ENCODE measurements around the gene GNAT1. TPM values are rescaled to one million over a fixed set of nuclear protein-coding genes. Genes with fewer than 3 reads are reported as not detected.

Gene GNAT1
- total and polyA plus RNA-seq, 2 donors (not counting 1 experiment from before 2014, with no cell fraction given): not detected

DNA sequence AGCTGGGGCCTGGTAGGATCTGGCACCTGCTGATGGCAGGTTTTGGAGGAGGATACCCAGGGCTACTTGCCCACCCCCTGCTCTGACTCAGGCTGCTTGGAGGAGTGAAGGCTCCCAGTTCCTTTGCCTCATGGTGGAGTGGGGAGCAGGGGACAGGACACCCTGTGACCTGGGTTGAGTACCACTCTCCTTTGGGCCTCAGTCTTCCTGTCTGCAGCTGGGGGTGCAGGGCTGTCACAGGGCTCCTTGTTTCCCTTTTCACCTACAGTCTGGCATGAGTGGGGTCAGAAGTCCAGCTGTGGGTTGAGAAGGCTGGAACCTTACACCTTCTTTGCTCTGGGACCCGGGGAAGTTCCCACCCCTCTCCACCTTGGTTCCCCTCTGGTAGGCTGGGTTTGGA lies 21.6 kb upstream of the GNAT1 start:
- Histone ChIP-seq H3K9me3 (ENCODE audit: control extremely low read depth in 1 of 3, control insufficient read depth in 2 of 3, insufficient read depth in 1 of 3, low read length in 2 of 3) (no peaks in the 10 kb centered on the region), H3K4me3 (ENCODE audit: control extremely low read depth in 1 of 5, extremely low read depth in 1 of 5, insufficient read depth in 1 of 5, low read depth in 2 of 5, low read length in 4 of 5) (no peak overlapping the region), H3K27ac (ENCODE audit: low read length in 2 of 2) (no peak overlapping the region), H3K36me3 (replicated peaks in 1 of 2; ENCODE audit: control extremely low read depth in 1 of 2, control insufficient read depth in 1 of 2, extremely low read depth in 1 of 2, insufficient read depth in 2 of 2, low read length in 1 of 2) (no peaks in the 10 kb centered on the region), H3K4me1 (ENCODE audit: control insufficient read depth in 2 of 2, insufficient read depth in 2 of 2, low read length in 2 of 2) (no peaks in the 10 kb centered on the region), H3K4me2 (replicated peaks; ENCODE audit: low read depth, low read length, poor library complexity, severe bottlenecking) (no peak overlapping the region), H3K9ac (ENCODE audit: low read length) (no peak overlapping the region), H2AFZ (ENCODE audit: insufficient read depth, low read depth, low read length, poor library complexity, severe bottlenecking) (no peak overlapping the region), H4K20me1 (ENCODE audit: control insufficient read depth, insufficient read depth, low read length, poor library complexity, severe bottlenecking) (no peaks in the 10 kb centered on the region), H3K27me3 (replicated peaks in 1 of 4; ENCODE audit: control extremely low read depth in 1 of 4, control insufficient read depth in 3 of 4, insufficient read depth in 4 of 4, low read length in 3 of 4) (no peaks in the 10 kb centered on the region), H3K79me2 (ENCODE audit: control insufficient read depth, insufficient read depth, low read length) (no peaks in the 10 kb centered on the region)
- Mint-ChIP-seq H3K27ac (no peak overlapping the region), H3K4me3 (no peak overlapping the region), H3K27me3 (peaks cover 3% of the 10 kb centered on the region), H3K4me1 (peaks cover 2% of the 10 kb centered on the region), H3K9me3 (ENCODE audit: insufficient read depth) (no peaks in the 10 kb centered on the region)
- ChIA-PET POLR2A (no interaction called here), CTCF (no interaction called here)
- no CpG with 5 or more reads among the region's 1 CpG for WGBS (ENCODE audit: insufficient coverage)
- ATAC-seq (ENCODE audit: low read depth) (no peak), DNase-seq (no peak)
- no peak for TF ChIP-seq EZH2 (IDR thresholded peaks at IDR 0.05; ENCODE audit: borderline replicate concordance, insufficient read depth, low read depth, low read length, poor library complexity, severe bottlenecking)
- TF ChIP-seq, protein P1, sequence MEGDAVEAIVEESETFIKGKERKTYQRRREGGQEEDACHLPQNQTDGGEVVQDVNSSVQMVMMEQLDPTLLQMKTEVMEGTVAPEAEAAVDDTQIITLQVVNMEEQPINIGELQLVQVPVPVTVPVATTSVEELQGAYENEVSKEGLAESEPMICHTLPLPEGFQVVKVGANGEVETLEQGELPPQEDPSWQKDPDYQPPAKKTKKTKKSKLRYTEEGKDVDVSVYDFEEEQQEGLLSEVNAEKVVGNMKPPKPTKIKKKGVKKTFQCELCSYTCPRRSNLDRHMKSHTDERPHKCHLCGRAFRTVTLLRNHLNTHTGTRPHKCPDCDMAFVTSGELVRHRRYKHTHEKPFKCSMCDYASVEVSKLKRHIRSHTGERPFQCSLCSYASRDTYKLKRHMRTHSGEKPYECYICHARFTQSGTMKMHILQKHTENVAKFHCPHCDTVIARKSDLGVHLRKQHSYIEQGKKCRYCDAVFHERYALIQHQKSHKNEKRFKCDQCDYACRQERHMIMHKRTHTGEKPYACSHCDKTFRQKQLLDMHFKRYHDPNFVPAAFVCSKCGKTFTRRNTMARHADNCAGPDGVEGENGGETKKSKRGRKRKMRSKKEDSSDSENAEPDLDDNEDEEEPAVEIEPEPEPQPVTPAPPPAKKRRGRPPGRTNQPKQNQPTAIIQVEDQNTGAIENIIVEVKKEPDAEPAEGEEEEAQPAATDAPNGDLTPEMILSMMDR (IDR thresholded peaks at IDR 0.05): no peak
- intact Hi-C loops (cut with micrococcal nuclease): no loop called here

DNA sequence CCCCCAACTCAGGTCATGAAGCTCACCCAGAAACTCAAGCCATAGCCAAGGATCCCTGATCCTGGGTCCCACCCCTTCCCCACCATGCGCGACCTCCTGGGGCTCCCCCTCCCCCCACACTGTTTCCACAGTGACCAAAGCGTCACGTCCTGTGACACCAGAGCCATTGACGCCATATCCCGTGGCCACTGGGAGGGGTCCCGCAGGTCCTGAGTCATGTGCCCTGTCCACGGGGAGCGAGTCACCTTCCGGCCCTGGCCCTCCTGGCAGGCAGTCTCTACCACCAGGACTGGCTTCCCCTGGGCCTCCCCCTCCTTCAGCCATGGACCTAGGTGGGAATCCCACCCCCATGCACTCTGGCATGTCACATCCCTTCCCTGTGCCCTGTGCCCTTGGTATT lies 20.7 kb upstream of the GNAT1 start:
- Histone ChIP-seq H3K27ac (ENCODE audit: low read length in 2 of 2) (no peak overlapping the region), H3K36me3 (replicated peaks in 1 of 2; ENCODE audit: control extremely low read depth in 1 of 2, control insufficient read depth in 1 of 2, extremely low read depth in 1 of 2, insufficient read depth in 2 of 2, low read length in 1 of 2) (no peaks in the 10 kb centered on the region), H3K4me1 (ENCODE audit: control insufficient read depth in 2 of 2, insufficient read depth in 2 of 2, low read length in 2 of 2) (no peaks in the 10 kb centered on the region), H4K20me1 (ENCODE audit: control insufficient read depth, insufficient read depth, low read length, poor library complexity, severe bottlenecking) (no peaks in the 10 kb centered on the region), H3K27me3 (replicated peaks in 1 of 4; ENCODE audit: control extremely low read depth in 1 of 4, control insufficient read depth in 3 of 4, insufficient read depth in 4 of 4, low read length in 3 of 4) (no peaks in the 10 kb centered on the region), H3K4me3 (ENCODE audit: control extremely low read depth in 1 of 5, extremely low read depth in 1 of 5, insufficient read depth in 1 of 5, low read depth in 2 of 5, low read length in 4 of 5) (no peak overlapping the region), H3K4me2 (replicated peaks; ENCODE audit: low read depth, low read length, poor library complexity, severe bottlenecking) (no peak overlapping the region), H3K9ac (ENCODE audit: low read length) (no peak overlapping the region), H2AFZ (ENCODE audit: insufficient read depth, low read depth, low read length, poor library complexity, severe bottlenecking) (no peak overlapping the region), H3K9me3 (ENCODE audit: control extremely low read depth in 1 of 3, control insufficient read depth in 2 of 3, insufficient read depth in 1 of 3, low read length in 2 of 3) (no peaks in the 10 kb centered on the region), H3K79me2 (ENCODE audit: control insufficient read depth, insufficient read depth, low read length) (no peaks in the 10 kb centered on the region)
- no peak for ATAC-seq (ENCODE audit: low read depth)
- TF ChIP-seq, protein P1 (IDR thresholded peaks at IDR 0.05): no peak
- no peak for TF ChIP-seq EZH2 (IDR thresholded peaks at IDR 0.05; ENCODE audit: borderline replicate concordance, insufficient read depth, low read depth, low read length, poor library complexity, severe bottlenecking)
- Mint-ChIP-seq H3K4me3 (no peak overlapping the region), H3K4me1 (peaks cover 2% of the 10 kb centered on the region), H3K27ac (no peak overlapping the region), H3K27me3 (peaks cover 3% of the 10 kb centered on the region), H3K9me3 (ENCODE audit: insufficient read depth) (no peaks in the 10 kb centered on the region)
- ChIA-PET POLR2A (no interaction called here), CTCF (no interaction called here)
- no peak for DNase-seq
- 87% methylated on average over 10 of the region's 10 CpGs for WGBS (ENCODE audit: insufficient coverage)
- intact Hi-C loops (cut with micrococcal nuclease): no loop called here
